Measurements from ENCODE around the gene ERC1.
A peak's percentile ranks its signal among the peaks of the same experiment; 100 is the strongest.

The ERC1 gene

DNA sequence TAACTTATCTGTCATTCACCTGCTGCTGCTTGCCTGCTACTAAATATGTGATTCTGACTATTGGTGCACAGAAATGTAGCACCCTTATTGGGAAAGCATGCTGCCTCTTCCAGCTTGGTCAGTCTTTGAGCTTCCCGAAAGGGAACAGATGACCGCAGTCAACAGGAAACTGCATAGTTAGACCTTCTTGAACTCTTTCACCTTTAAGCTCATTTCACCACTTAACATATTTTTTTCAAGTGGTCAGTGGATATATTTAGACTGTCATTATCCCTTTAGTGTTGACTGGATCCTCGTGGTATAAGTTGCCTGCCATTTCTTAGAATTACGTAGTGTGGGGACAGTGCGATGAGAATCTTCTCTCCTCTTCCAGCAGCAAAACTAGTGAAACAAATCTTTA is 378.4 kb downstream of the ERC1 start:
- no peak overlapping the region for H3K27ac ChIP-seq (ENCODE audit: insufficient read depth in 1 of 2, low read depth in 1 of 2, low read length in 2 of 2, poor library complexity in 1 of 2, severe bottlenecking in 2 of 2)
- H3K4me3 ChIP-seq (ENCODE audit: control insufficient read depth in 1 of 7, extremely low read depth in 1 of 7, insufficient read depth in 4 of 7, low read depth in 2 of 7, low read length in 6 of 7): no peak overlapping the region
- CTCF ChIA-PET: interaction anchor here (0.6 kb wide), 1 partner anchor 251 kb away, joined by 3 read pairs; no protein-coding TSS in a partner anchor
- H3K27me3 ChIP-seq (replicated peaks in 2 of 5; ENCODE audit: control insufficient read depth in 4 of 5, insufficient read depth in 5 of 5, low read length in 4 of 5): no peaks in the 10 kb centered on the region
- POLR2A ChIA-PET: no interaction called here
- no peaks in the 10 kb centered on the region for H3K9me3 ChIP-seq (ENCODE audit: control extremely low read depth in 1 of 5, control insufficient read depth in 4 of 5, insufficient read depth in 2 of 5, low read depth in 1 of 5, low read length in 4 of 5)
- peaks cover 0 to 9% (median 3%) of the 10 kb centered on the region in 4 experiments for H3K36me3 ChIP-seq (ENCODE audit: control insufficient read depth in 4 of 4, insufficient read depth in 4 of 4, low read length in 3 of 4)
- H3K4me1 ChIP-seq (ENCODE audit: control extremely low read depth in 1 of 4, control insufficient read depth in 4 of 4, insufficient read depth in 4 of 4, low read length in 3 of 4): no peaks in the 10 kb centered on the region
- no peak for DNase-seq
- 94% methylated on average over 3 of the region's 5 CpGs for WGBS (ENCODE audit: insufficient coverage)

DNA sequence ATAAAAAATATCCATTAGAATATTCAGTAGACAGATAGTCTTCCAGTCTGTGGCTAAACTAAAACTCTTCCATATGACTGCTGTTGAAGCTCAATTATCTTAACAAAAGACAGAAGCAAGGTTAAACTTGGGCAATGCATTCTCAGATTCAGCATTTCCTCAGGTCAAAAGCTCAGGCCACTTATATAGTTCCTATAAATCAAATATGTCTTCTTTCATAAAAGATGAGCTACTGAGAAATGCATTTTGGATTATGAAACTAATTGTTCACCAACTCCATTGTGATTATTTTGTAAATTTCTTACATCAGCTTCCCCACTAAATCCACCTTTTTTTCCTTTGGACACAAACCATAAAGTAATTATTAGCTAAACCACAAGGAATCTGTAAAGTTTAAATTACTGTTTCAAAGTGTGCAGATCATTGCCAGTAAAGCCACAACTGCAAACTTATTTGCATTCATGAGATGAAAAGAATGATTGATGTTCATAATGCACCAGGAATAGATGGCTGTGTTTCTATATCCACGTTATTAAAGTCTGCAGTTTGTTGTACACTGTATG is 379.0 kb downstream of the ERC1 start:
- POLR2A ChIA-PET: interaction anchor here (0.8 kb wide), 1 partner anchor 847 kb away, joined by 4 read pairs; no protein-coding TSS in a partner anchor
- CTCF ChIA-PET: interaction anchor here (0.6 kb wide), 1 partner anchor 252 kb away, joined by 3 read pairs; no protein-coding TSS in a partner anchor

DNA sequence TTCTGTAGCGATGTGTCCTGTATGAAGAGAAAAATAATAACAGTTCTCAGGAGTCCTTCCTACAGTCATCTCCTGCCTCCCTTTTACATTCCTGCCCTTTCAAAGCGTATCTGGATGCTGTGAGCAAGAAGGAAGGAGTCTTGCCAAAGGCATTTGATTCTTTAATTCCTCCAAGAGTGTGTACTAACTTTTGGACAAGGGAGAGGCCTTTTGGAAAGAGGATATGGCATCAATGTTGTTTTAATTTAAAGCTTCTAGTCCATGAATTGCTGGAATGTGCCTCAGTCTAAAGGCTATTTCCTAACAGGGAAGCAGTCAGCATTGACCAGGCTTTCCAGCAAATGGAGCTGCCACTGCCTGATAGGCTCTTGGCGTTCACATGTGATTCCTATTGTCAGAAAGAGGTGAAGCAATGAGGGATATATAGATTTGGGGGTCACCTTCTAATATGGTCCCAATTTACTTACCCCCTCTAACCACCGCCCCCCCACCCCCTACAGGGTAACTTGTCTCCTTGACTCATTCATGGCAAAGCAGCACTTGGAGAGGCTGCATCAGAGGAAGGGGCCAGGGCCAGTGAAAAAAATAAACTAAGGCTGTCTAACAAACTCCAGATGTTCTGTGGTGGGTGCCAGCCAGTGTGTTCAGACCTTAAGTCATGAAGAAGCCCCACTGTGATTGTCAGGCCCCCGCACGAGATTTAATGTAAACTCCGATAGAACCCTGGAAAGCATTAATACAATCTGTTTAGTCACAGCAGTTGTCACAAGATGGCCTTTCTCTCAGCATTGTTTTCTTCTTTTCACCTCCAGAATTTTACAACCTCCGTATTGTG is 383.1 kb downstream of the ERC1 start:
- Histone ChIP-seq H3K4me1 (ENCODE audit: control extremely low read depth in 1 of 4, control insufficient read depth in 4 of 4, insufficient read depth in 4 of 4, low read length in 3 of 4) (no peaks in the 10 kb centered on the region), H3K36me3 (ENCODE audit: control insufficient read depth in 4 of 4, insufficient read depth in 4 of 4, low read length in 3 of 4) (peaks cover 3 to 21% (median 14%) of the 10 kb centered on the region in 4 experiments), H3K4me3 (ENCODE audit: control insufficient read depth in 1 of 7, extremely low read depth in 1 of 7, insufficient read depth in 4 of 7, low read depth in 2 of 7, low read length in 6 of 7) (no peak overlapping the region), H3K9me3 (ENCODE audit: control extremely low read depth in 1 of 5, control insufficient read depth in 4 of 5, insufficient read depth in 2 of 5, low read depth in 1 of 5, low read length in 4 of 5) (no peaks in the 10 kb centered on the region), H3K27ac (ENCODE audit: insufficient read depth in 1 of 2, low read depth in 1 of 2, low read length in 2 of 2, poor library complexity in 1 of 2, severe bottlenecking in 2 of 2) (no peak overlapping the region), H3K27me3 (replicated peaks in 2 of 5; ENCODE audit: control insufficient read depth in 4 of 5, insufficient read depth in 5 of 5, low read length in 4 of 5) (no peaks in the 10 kb centered on the region)
- CTCF ChIA-PET: no interaction called here
- no peak for DNase-seq
- POLR2A ChIA-PET: no interaction called here
- WGBS (ENCODE audit: insufficient coverage): no CpG with 5 or more reads among the region's 8 CpGs

More for the DNA sequence above, 379.0 kb downstream of the ERC1 start:
- H3K4me3 ChIP-seq (ENCODE audit: control insufficient read depth in 1 of 7, extremely low read depth in 1 of 7, insufficient read depth in 4 of 7, low read depth in 2 of 7, low read length in 6 of 7): no peak overlapping the region
- DNase-seq: no peak
- no peaks in the 10 kb centered on the region for H3K4me1 ChIP-seq (ENCODE audit: control extremely low read depth in 1 of 4, control insufficient read depth in 4 of 4, insufficient read depth in 4 of 4, low read length in 3 of 4)
- H3K27me3 ChIP-seq (replicated peaks in 2 of 5; ENCODE audit: control insufficient read depth in 4 of 5, insufficient read depth in 5 of 5, low read length in 4 of 5): no peaks in the 10 kb centered on the region
- no CpG with 5 or more reads among the region's 1 CpG for WGBS (ENCODE audit: insufficient coverage)
- no peak overlapping the region for H3K27ac ChIP-seq (ENCODE audit: insufficient read depth in 1 of 2, low read depth in 1 of 2, low read length in 2 of 2, poor library complexity in 1 of 2, severe bottlenecking in 2 of 2)
- H3K9me3 ChIP-seq (ENCODE audit: control extremely low read depth in 1 of 5, control insufficient read depth in 4 of 5, insufficient read depth in 2 of 5, low read depth in 1 of 5, low read length in 4 of 5): no peaks in the 10 kb centered on the region
- peaks cover 0 to 12% (median 7%) of the 10 kb centered on the region in 4 experiments for H3K36me3 ChIP-seq (ENCODE audit: control insufficient read depth in 4 of 4, insufficient read depth in 4 of 4, low read length in 3 of 4)

DNA sequence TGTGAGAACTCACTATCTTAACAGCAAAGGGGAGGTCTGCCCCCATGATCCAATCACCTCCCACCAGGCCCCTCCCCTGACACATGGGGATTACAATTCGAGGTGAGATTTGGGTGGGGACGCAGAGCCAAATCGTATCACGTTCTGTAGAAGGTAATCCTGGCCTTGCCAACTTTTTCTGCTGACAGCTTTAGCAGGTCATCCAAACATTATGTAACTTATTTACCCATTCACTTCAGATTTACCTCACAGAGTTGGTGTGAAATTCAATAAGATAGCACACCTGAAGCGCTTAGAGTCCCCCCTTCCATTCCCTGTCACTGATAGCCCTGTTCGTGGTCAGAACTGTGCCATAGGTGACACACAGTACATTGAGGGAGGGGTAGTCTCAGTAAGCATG is 384.3 kb downstream of the ERC1 start:
- no peaks in the 10 kb centered on the region for H3K4me1 ChIP-seq (ENCODE audit: control extremely low read depth in 1 of 4, control insufficient read depth in 4 of 4, insufficient read depth in 4 of 4, low read length in 3 of 4)
- H3K27me3 ChIP-seq (replicated peaks in 2 of 5; ENCODE audit: control insufficient read depth in 4 of 5, insufficient read depth in 5 of 5, low read length in 4 of 5): no peaks in the 10 kb centered on the region
- H3K36me3 ChIP-seq (ENCODE audit: control insufficient read depth in 4 of 4, insufficient read depth in 4 of 4, low read length in 3 of 4): peaks cover 3 to 31% (median 18%) of the 10 kb centered on the region in 4 experiments
- 100% methylated on average over 4 of the region's 6 CpGs for WGBS (ENCODE audit: insufficient coverage)
- ChIA-PET CTCF (interaction anchor here (0.7 kb wide), 1 partner anchor 126 kb away, joined by 3 read pairs; no protein-coding TSS in a partner anchor), POLR2A (no interaction called here)
- no peak overlapping the region for H3K4me3 ChIP-seq (ENCODE audit: control insufficient read depth in 1 of 7, extremely low read depth in 1 of 7, insufficient read depth in 4 of 7, low read depth in 2 of 7, low read length in 6 of 7)
- H3K27ac ChIP-seq (ENCODE audit: insufficient read depth in 1 of 2, low read depth in 1 of 2, low read length in 2 of 2, poor library complexity in 1 of 2, severe bottlenecking in 2 of 2): no peak overlapping the region
- H3K9me3 ChIP-seq (ENCODE audit: control extremely low read depth in 1 of 5, control insufficient read depth in 4 of 5, insufficient read depth in 2 of 5, low read depth in 1 of 5, low read length in 4 of 5): no peaks in the 10 kb centered on the region
- DNase-seq: no peak

DNA sequence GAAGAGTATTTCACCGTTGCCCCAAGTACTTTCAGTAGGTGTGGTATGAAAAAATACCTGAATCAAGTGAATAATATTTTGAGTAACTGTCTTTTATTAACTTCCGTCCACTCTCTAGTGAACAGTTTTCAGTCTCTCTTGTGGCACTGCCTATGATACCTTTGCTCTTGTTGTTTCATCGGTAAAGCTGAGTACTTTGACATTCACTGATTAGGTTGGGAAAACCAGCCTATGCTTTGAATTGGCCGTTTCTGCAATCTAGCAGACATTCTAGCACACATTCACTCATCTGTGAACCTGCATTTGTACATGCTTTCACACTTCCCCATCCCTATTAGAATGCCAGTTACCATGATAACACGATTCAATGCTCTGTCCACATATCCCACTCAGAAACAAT is 386.1 kb downstream of the ERC1 start:
- DNase-seq: no peak
- ChIA-PET CTCF (no interaction called here), POLR2A (no interaction called here)
- no peaks in the 10 kb centered on the region for H3K27me3 ChIP-seq (replicated peaks in 2 of 5; ENCODE audit: control insufficient read depth in 4 of 5, insufficient read depth in 5 of 5, low read length in 4 of 5)
- H3K27ac ChIP-seq (ENCODE audit: insufficient read depth in 1 of 2, low read depth in 1 of 2, low read length in 2 of 2, poor library complexity in 1 of 2, severe bottlenecking in 2 of 2): no peak overlapping the region
- 93% methylated on average over 2 of the region's 5 CpGs for WGBS (ENCODE audit: insufficient coverage)
- H3K36me3 ChIP-seq (ENCODE audit: control insufficient read depth in 4 of 4, insufficient read depth in 4 of 4, low read length in 3 of 4): peaks cover 3 to 32% (median 17%) of the 10 kb centered on the region in 4 experiments
- H3K9me3 ChIP-seq (ENCODE audit: control extremely low read depth in 1 of 5, control insufficient read depth in 4 of 5, insufficient read depth in 2 of 5, low read depth in 1 of 5, low read length in 4 of 5): no peaks in the 10 kb centered on the region
- H3K4me3 ChIP-seq (ENCODE audit: control insufficient read depth in 1 of 7, extremely low read depth in 1 of 7, insufficient read depth in 4 of 7, low read depth in 2 of 7, low read length in 6 of 7): no peak overlapping the region
- no peaks in the 10 kb centered on the region for H3K4me1 ChIP-seq (ENCODE audit: control extremely low read depth in 1 of 4, control insufficient read depth in 4 of 4, insufficient read depth in 4 of 4, low read length in 3 of 4)

DNA sequence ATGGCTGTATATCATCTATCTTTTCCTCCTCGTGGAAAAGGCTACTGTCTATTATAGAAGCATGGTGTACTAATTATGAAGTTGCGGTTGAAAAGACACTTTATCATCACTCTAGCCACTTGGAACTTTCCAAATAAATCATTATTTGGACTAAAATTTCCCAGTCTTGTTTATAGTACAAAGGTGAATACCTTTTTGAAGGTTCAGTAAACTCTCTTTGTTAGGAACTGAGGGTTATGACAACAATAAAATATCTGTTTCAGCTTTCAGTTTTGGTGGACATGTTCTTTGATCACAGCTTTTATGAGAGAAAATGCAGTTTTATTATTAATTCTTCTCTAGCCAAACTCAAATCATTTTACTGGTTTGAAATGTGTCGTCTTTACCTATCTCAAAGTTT is 386.7 kb downstream of the ERC1 start:
- ChIA-PET CTCF (no interaction called here), POLR2A (no interaction called here)
- no peaks in the 10 kb centered on the region for H3K4me1 ChIP-seq (ENCODE audit: control extremely low read depth in 1 of 4, control insufficient read depth in 4 of 4, insufficient read depth in 4 of 4, low read length in 3 of 4)
- no peak overlapping the region for H3K4me3 ChIP-seq (ENCODE audit: control insufficient read depth in 1 of 7, extremely low read depth in 1 of 7, insufficient read depth in 4 of 7, low read depth in 2 of 7, low read length in 6 of 7)
- peaks cover 3 to 28% (median 16%) of the 10 kb centered on the region in 4 experiments for H3K36me3 ChIP-seq (ENCODE audit: control insufficient read depth in 4 of 4, insufficient read depth in 4 of 4, low read length in 3 of 4)
- no CpG with 5 or more reads among the region's 3 CpGs for WGBS (ENCODE audit: insufficient coverage)
- no peak for DNase-seq
- no peaks in the 10 kb centered on the region for H3K27me3 ChIP-seq (replicated peaks in 2 of 5; ENCODE audit: control insufficient read depth in 4 of 5, insufficient read depth in 5 of 5, low read length in 4 of 5)
- no peaks in the 10 kb centered on the region for H3K9me3 ChIP-seq (ENCODE audit: control extremely low read depth in 1 of 5, control insufficient read depth in 4 of 5, insufficient read depth in 2 of 5, low read depth in 1 of 5, low read length in 4 of 5)
- H3K27ac ChIP-seq (ENCODE audit: insufficient read depth in 1 of 2, low read depth in 1 of 2, low read length in 2 of 2, poor library complexity in 1 of 2, severe bottlenecking in 2 of 2): no peak overlapping the region

DNA sequence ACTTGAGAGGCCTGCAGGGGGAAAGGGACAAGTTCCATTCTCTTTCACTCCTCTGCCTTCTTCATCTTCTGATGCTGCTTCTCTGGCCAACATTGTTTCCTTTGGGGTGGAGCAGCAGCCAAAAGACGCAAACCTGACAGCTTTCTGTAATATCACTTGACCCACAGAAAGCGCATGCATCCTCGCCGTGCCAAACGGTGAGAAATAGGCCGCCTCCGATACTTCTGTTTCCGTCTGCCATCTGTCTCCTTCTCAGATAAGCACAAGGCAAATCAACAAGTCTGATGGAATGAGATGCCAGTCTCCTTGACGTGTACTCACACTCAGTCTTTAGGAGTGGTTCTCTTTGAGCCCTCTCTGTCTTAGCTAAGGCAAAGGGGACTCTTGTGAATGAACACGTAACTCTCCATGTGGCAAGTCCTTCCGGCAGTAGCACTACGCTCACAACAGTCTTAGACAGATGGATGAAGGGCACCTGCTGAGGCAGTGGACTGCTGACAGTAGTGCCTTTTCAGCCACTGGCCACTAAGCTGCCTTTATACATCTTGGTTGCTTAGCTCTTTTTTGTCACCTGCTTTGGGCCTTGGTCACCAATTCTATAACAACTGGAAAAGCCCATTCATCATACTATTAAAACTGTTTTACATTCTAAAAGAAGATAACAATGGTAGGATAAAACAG is 389.3 kb downstream of the ERC1 start:
- ChIA-PET CTCF (no interaction called here), POLR2A (no interaction called here)
- Histone ChIP-seq H3K36me3 (ENCODE audit: control insufficient read depth in 4 of 4, insufficient read depth in 4 of 4, low read length in 3 of 4) (peaks cover 1 to 17% (median 10%) of the 10 kb centered on the region in 4 experiments), H3K4me3 (ENCODE audit: control insufficient read depth in 1 of 7, extremely low read depth in 1 of 7, insufficient read depth in 4 of 7, low read depth in 2 of 7, low read length in 6 of 7) (no peak overlapping the region), H3K27ac (ENCODE audit: insufficient read depth in 1 of 2, low read depth in 1 of 2, low read length in 2 of 2, poor library complexity in 1 of 2, severe bottlenecking in 2 of 2) (no peak overlapping the region), H3K9me3 (ENCODE audit: control extremely low read depth in 1 of 5, control insufficient read depth in 4 of 5, insufficient read depth in 2 of 5, low read depth in 1 of 5, low read length in 4 of 5) (no peaks in the 10 kb centered on the region), H3K27me3 (replicated peaks in 2 of 5; ENCODE audit: control insufficient read depth in 4 of 5, insufficient read depth in 5 of 5, low read length in 4 of 5) (no peaks in the 10 kb centered on the region), H3K4me1 (ENCODE audit: control extremely low read depth in 1 of 4, control insufficient read depth in 4 of 4, insufficient read depth in 4 of 4, low read length in 3 of 4) (no peaks in the 10 kb centered on the region)
- DNase-seq: peak in 1 of 3 donors; percentile 30
- 90% methylated on average over 11 of the region's 12 CpGs for WGBS (ENCODE audit: insufficient coverage)

Measured in common myeloid progenitor, CD34-positive (primary cell).